Measurements from ENCODE around the gene ZNF750. TPM values are rescaled to one million over a fixed set of nuclear protein-coding genes. Genes with fewer than 3 reads are reported as not detected.

Gene ZNF750
- total and polyA plus RNA-seq, 4 donors = 0.02 to 0.08 TPM; not detected in 2

- no peak overlapping the region for H3K27ac ChIP-seq (ENCODE audit: low read depth in 1 of 2, low read length in 2 of 2)
- no peak for TF ChIP-seq MAX (IDR thresholded peaks at IDR 0.05)
- TF ChIP-seq TAF1 (conservative IDR thresholded peaks at IDR 0.05) = no peak
- no peak for TF ChIP-seq RAD21 (IDR thresholded peaks at IDR 0.05)
- no peak for TF ChIP-seq REST (IDR thresholded peaks at IDR 0.05)
- TF ChIP-seq EGR1 (IDR thresholded peaks at IDR 0.05; ENCODE audit: low read depth in 2 of 2) = no peak
- TF ChIP-seq FOXA2 (IDR thresholded peaks at IDR 0.05) = no peak
- TF ChIP-seq, protein P1, sequence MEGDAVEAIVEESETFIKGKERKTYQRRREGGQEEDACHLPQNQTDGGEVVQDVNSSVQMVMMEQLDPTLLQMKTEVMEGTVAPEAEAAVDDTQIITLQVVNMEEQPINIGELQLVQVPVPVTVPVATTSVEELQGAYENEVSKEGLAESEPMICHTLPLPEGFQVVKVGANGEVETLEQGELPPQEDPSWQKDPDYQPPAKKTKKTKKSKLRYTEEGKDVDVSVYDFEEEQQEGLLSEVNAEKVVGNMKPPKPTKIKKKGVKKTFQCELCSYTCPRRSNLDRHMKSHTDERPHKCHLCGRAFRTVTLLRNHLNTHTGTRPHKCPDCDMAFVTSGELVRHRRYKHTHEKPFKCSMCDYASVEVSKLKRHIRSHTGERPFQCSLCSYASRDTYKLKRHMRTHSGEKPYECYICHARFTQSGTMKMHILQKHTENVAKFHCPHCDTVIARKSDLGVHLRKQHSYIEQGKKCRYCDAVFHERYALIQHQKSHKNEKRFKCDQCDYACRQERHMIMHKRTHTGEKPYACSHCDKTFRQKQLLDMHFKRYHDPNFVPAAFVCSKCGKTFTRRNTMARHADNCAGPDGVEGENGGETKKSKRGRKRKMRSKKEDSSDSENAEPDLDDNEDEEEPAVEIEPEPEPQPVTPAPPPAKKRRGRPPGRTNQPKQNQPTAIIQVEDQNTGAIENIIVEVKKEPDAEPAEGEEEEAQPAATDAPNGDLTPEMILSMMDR (IDR thresholded peaks at IDR 0.05; ENCODE audit: low read depth, low read length, missing input control) = no peak
- TF ChIP-seq, protein P2, sequence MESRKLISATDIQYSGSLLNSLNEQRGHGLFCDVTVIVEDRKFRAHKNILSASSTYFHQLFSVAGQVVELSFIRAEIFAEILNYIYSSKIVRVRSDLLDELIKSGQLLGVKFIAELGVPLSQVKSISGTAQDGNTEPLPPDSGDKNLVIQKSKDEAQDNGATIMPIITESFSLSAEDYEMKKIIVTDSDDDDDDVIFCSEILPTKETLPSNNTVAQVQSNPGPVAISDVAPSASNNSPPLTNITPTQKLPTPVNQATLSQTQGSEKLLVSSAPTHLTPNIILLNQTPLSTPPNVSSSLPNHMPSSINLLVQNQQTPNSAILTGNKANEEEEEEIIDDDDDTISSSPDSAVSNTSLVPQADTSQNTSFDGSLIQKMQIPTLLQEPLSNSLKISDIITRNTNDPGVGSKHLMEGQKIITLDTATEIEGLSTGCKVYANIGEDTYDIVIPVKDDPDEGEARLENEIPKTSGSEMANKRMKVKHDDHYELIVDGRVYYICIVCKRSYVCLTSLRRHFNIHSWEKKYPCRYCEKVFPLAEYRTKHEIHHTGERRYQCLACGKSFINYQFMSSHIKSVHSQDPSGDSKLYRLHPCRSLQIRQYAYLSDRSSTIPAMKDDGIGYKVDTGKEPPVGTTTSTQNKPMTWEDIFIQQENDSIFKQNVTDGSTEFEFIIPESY (IDR thresholded peaks at IDR 0.05) = no peak
- TF ChIP-seq HNF4A (conservative IDR thresholded peaks at IDR 0.05) = no peak
- TF ChIP-seq GABPA (IDR thresholded peaks at IDR 0.05 in 1 of 2, conservative IDR thresholded peaks at IDR 0.05 in 1 of 2) = no peak
- no peak for TF ChIP-seq JUND (IDR thresholded peaks at IDR 0.05)
- no peak for DNase-seq (ENCODE audit: low spot score)
- WGBS = 95% methylated on average over 11 of the region's 11 CpGs
- no peak overlapping the region for H3K9ac ChIP-seq (ENCODE audit: low read depth in 1 of 2, low read length in 2 of 2)
- no peaks in the 10 kb centered on the region for H3K4me1 ChIP-seq (ENCODE audit: control insufficient read depth in 4 of 4, insufficient read depth in 4 of 4, low read length in 3 of 4)
- H3K27me3 ChIP-seq (ENCODE audit: control insufficient read depth in 4 of 4, insufficient read depth in 4 of 4, low read length in 3 of 4) = no peaks in the 10 kb centered on the region
- no peaks in the 10 kb centered on the region for H3K9me3 ChIP-seq (ENCODE audit: control insufficient read depth in 4 of 4, low read length in 3 of 4)
- H3K36me3 ChIP-seq (ENCODE audit: control insufficient read depth in 4 of 4, insufficient read depth in 3 of 4, low read depth in 1 of 4, low read length in 3 of 4) = peaks cover 4 to 15% (median 10%) of the 10 kb centered on the region in 4 donors
- H3K4me3 ChIP-seq (ENCODE audit: low read depth in 1 of 3, low read length in 3 of 3) = no peak overlapping the region
Observed at GRCh38 chr17:82869536-82869935, 29.7 kb upstream of the ZNF750 start.

DNA sequence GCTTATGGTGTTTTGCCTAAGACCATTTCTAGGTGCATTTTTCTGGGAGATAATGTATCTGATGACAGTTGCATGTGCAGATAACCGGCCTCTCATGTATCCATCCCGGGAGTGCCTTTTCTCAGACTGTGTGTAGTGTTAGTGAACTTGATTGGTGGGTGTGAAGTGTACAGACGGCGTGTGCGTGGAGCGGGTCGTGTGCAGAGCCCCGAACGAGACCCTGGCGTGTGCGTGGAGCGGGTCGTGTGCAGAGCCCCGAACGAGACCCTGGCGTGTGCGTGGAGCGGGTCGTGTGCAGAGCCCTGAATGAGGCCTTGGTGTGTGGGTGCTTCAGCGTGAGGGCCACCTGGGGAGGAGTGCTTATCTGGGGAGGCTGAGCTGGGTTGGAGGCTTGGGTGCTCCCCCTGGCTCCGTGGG, 28.9 kb upstream of the ZNF750 start:
- no peaks in the 10 kb centered on the region for H3K4me1 ChIP-seq (ENCODE audit: control insufficient read depth in 4 of 4, insufficient read depth in 4 of 4, low read length in 3 of 4)
- no peaks in the 10 kb centered on the region for H3K27me3 ChIP-seq (ENCODE audit: control insufficient read depth in 4 of 4, insufficient read depth in 4 of 4, low read length in 3 of 4)
- no peak for DNase-seq (ENCODE audit: low spot score)
- 97% methylated on average over 21 of the region's 21 CpGs for WGBS
- peaks cover 4 to 15% (median 10%) of the 10 kb centered on the region in 4 donors for H3K36me3 ChIP-seq (ENCODE audit: control insufficient read depth in 4 of 4, insufficient read depth in 3 of 4, low read depth in 1 of 4, low read length in 3 of 4)
- no peak overlapping the region for H3K9ac ChIP-seq (ENCODE audit: low read depth in 1 of 2, low read length in 2 of 2)
- H3K9me3 ChIP-seq (ENCODE audit: control insufficient read depth in 4 of 4, low read length in 3 of 4) = no peaks in the 10 kb centered on the region
- no peak overlapping the region for H3K27ac ChIP-seq (ENCODE audit: low read depth in 1 of 2, low read length in 2 of 2)
- no peak overlapping the region for H3K4me3 ChIP-seq (ENCODE audit: low read depth in 1 of 3, low read length in 3 of 3)
- TF ChIP-seq NR2F2 (IDR thresholded peaks at IDR 0.05) = no peak
- TF ChIP-seq MAX (IDR thresholded peaks at IDR 0.05) = no peak
- TF ChIP-seq REST (IDR thresholded peaks at IDR 0.05) = no peak
- no peak for TF ChIP-seq YY1 (IDR thresholded peaks at IDR 0.05)
- TF ChIP-seq JUND (IDR thresholded peaks at IDR 0.05) = no peak
- no peak for TF ChIP-seq HNF4A (conservative IDR thresholded peaks at IDR 0.05)
- no peak for TF ChIP-seq RAD21 (IDR thresholded peaks at IDR 0.05)
- TF ChIP-seq EGR1 (IDR thresholded peaks at IDR 0.05; ENCODE audit: low read depth in 2 of 2) = no peak
- no peak for TF ChIP-seq FOXA2 (IDR thresholded peaks at IDR 0.05)
- no peak for TF ChIP-seq TAF1 (conservative IDR thresholded peaks at IDR 0.05)
- no peak for TF ChIP-seq SP1 (IDR thresholded peaks at IDR 0.05)
- TF ChIP-seq FOXA1 (IDR thresholded peaks at IDR 0.05) = no peak
- TF ChIP-seq HNF4G (IDR thresholded peaks at IDR 0.05) = no peak
- TF ChIP-seq GABPA (IDR thresholded peaks at IDR 0.05 in 1 of 2, conservative IDR thresholded peaks at IDR 0.05 in 1 of 2) = no peak
- TF ChIP-seq ATF3 (IDR thresholded peaks at IDR 0.05) = no peak
- no peak for TF ChIP-seq RXRA (IDR thresholded peaks at IDR 0.05)
